Fibroblast of villous mesenchyme (primary cell): ENCODE data around the gene DNAJC25. TPM values are rescaled to one million over a fixed set of nuclear protein-coding genes. Genes with fewer than 3 reads are reported as not detected.
"Not testable (repeated sequence)": the region's sequence is repeated elsewhere in the genome, so short reads cannot be mapped to it uniquely, and the experiment has no call there.

Source experiments
- DNase-seq: peaks from one replicate; pipeline ENCODE4 v3.0.0-alpha.2; 2010; ENCODE audit warnings: low read depth
- H3K4me3 ChIP-seq: 2 replicates; pipeline ENCODE4 v1.5.1; 2011; ENCODE audit warnings: low read depth, mild to moderate bottlenecking, low read length
- total RNA-seq: library from RNA; depleted of rRNA; stranded (reverse); fragments of >200 nt; gene quantifications from 2 replicates; pipeline ENCODE4 v1.2.3, GENCODE V29; 2012
- TF ChIP-seq, protein P1 (sequence below): IDR thresholded peaks from 2 replicates; pipeline ENCODE4 v1.5.1; 2012; ENCODE audit warnings: low read depth, mild to moderate bottlenecking, low read length; ENCODE audit not compliant: insufficient read depth

DNAJC25 gene
- total RNA-seq, 1 donor: 9.9 TPM

- DNase-seq: no peak
- TF ChIP-seq, protein P1, sequence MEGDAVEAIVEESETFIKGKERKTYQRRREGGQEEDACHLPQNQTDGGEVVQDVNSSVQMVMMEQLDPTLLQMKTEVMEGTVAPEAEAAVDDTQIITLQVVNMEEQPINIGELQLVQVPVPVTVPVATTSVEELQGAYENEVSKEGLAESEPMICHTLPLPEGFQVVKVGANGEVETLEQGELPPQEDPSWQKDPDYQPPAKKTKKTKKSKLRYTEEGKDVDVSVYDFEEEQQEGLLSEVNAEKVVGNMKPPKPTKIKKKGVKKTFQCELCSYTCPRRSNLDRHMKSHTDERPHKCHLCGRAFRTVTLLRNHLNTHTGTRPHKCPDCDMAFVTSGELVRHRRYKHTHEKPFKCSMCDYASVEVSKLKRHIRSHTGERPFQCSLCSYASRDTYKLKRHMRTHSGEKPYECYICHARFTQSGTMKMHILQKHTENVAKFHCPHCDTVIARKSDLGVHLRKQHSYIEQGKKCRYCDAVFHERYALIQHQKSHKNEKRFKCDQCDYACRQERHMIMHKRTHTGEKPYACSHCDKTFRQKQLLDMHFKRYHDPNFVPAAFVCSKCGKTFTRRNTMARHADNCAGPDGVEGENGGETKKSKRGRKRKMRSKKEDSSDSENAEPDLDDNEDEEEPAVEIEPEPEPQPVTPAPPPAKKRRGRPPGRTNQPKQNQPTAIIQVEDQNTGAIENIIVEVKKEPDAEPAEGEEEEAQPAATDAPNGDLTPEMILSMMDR: no peak
- H3K4me3 ChIP-seq: no peak overlapping the region
Measured at GRCh38 chr9:111610149-111610548, 21.0 kb upstream of the DNAJC25 start.

DNA sequence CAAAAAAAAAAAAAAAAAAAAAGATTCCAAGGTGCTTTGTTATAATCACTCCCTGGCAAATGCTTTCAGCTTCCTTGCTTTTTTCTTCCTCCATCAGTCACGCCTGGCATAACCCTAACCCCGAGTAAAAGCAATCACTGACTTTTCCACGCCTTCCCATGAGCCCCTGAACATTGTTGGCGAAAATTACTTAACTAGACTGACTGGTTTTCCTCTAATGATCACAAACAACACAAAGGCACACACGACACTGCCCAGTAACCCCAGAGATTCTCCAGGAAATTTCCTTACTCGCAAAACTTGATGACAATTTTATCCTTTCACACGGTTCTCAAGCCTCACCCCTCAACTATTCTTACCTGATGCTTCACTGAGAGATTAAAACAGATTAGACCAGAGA, 20.3 kb upstream of the DNAJC25 start:
- TF ChIP-seq, protein P1: no peak
- H3K4me3 ChIP-seq: no peak overlapping the region
- DNase-seq: no peak

- no peak for DNase-seq
- H3K4me3 ChIP-seq: no peak overlapping the region
- TF ChIP-seq, protein P1: no peak
Measured at GRCh38 chr9:111613436-111614040, 17.6 kb upstream of the DNAJC25 start.

- no peak overlapping the region for H3K4me3 ChIP-seq
- TF ChIP-seq, protein P1: no peak
- DNase-seq: no peak
Measured at GRCh38 chr9:111615928-111616327, 15.2 kb upstream of the DNAJC25 start.

DNA sequence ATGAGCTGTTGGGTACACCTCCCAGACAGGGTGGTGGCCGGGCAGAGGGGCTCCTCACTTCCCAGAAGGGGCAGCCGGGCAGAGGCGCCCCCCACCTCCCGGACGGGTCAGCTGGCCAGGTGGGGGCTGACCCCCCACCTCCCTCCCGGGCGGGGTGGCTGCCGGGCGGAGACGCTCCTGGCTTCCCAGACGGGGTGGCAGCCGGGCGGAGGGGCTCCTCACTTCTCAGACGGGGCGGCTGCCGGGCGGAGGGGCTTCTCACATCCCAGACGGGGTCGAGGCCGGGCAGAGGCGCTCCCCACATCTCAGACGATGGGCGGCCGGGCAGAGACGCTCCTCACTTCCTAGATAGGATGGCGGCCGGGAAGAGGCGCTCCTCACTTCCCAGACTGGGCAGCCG, 13.8 kb upstream of the DNAJC25 start:
- not testable (repeated sequence) for DNase-seq, H3K4me3 ChIP-seq

- TF ChIP-seq, protein P1: peak; percentile 100
- DNase-seq: peak; percentile 70
- H3K4me3 ChIP-seq: no peak overlapping the region
Measured at GRCh38 chr9:111621895-111622480, 9.1 kb upstream of the DNAJC25 start.

DNA sequence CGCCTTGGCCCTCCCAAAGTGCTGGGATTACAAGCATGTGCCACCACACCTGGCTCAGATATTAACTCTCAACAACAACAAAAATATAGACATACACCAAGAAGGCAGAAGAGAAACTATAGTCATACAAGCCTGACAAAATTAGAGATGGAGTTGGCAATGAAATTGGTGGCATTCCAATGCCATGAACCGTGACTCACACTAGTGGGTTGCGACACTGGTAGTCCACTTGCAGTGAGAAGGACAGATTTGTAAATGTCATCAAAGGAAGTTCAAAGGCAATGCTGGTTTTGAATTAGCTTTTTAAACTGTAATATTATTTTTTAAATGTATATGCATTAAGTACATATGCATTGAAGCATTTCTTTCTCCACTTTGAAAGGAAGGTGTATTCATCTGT, 8.5 kb upstream of the DNAJC25 start:
- DNase-seq: peak; percentile 75
- TF ChIP-seq, protein P1: no peak
- H3K4me3 ChIP-seq: no peak overlapping the region
